MM.1S (cell line): Measurements from ENCODE around the gene PRUNE2.

Source experiments
- DNase-seq: peaks from one replicate; pipeline ENCODE4 v3.0.0-alpha.2; 2015
- H2AFZ ChIP-seq: fragments of 300-600 bp; sonication (generic); 2 replicates; pipeline ENCODE4 v1.6.0; 2016; ENCODE audit warnings: antibody characterized with exemption, low read length
- H3F3A ChIP-seq: fragments of 300-600 bp; sonication (generic); 2 replicates; pipeline ENCODE4 v1.6.1; 2016; ENCODE audit warnings: mild to moderate bottlenecking, antibody characterized with exemption, low read length, moderate library complexity, mixed read lengths; ENCODE audit not compliant: insufficient read depth
- H3K27ac ChIP-seq: fragments of 300-600 bp; sonication (generic); 2 replicates; pipeline ENCODE4 v1.5.1; 2016; ENCODE audit warnings: mild to moderate bottlenecking, low read length
- H3K27me3 ChIP-seq: fragments of 300-600 bp; sonication (generic); replicated peaks from 2 replicates; pipeline ENCODE4 v1.6.0; 2016; ENCODE audit warnings: low read length; ENCODE audit not compliant: insufficient read depth
- H3K36me3 ChIP-seq: fragments of 300-600 bp; sonication (generic); replicated peaks from 2 replicates; pipeline ENCODE4 v1.6.1; 2016; ENCODE audit warnings: mild to moderate bottlenecking, low read length, mixed read lengths; ENCODE audit not compliant: insufficient read depth
- H3K4me1 ChIP-seq: fragments of 300-600 bp; sonication (generic); 2 replicates; pipeline ENCODE4 v1.6.1; 2016; ENCODE audit warnings: low read length, mixed read lengths
- H3K4me2 ChIP-seq: fragments of 300-600 bp; sonication (generic); 2 replicates; pipeline ENCODE4 v1.6.0; 2016; ENCODE audit warnings: low read depth, low read length
- H3K4me3 ChIP-seq: fragments of 300-600 bp; sonication (generic); 2 replicates; pipeline ENCODE4 v1.5.1; 2016; ENCODE audit warnings: low read length, mixed read lengths
- H3K79me2 ChIP-seq: fragments of 300-600 bp; sonication (generic); 2 replicates; pipeline ENCODE4 v1.6.1; 2016; ENCODE audit warnings: mixed run types, low read length, mixed read lengths
- H3K9ac ChIP-seq: fragments of 300-600 bp; sonication (generic); 2 replicates; pipeline ENCODE4 v1.6.1; 2016; ENCODE audit warnings: low read length, mixed read lengths
- H3K9me2 ChIP-seq: fragments of 300-600 bp; sonication (generic); replicated peaks from 2 replicates; pipeline ENCODE4 v1.6.1; 2016; ENCODE audit warnings: mild to moderate bottlenecking, low read length, mixed read lengths; ENCODE audit not compliant: insufficient read depth
- H3K9me3 ChIP-seq: fragments of 300-600 bp; sonication (generic); replicated peaks from 2 replicates; pipeline ENCODE4 v1.6.1; 2016; ENCODE audit warnings: mild to moderate bottlenecking, low read length, mixed read lengths; ENCODE audit not compliant: insufficient read depth
- H4K20me1 ChIP-seq: fragments of 300-600 bp; sonication (generic); 2 replicates; pipeline ENCODE4 v1.6.1; 2016; ENCODE audit warnings: mild to moderate bottlenecking, low read length, moderate library complexity, mixed read lengths; ENCODE audit not compliant: insufficient read depth
- EZH2 ChIP-seq: fragments of 300-600 bp; sonication (generic); optimal IDR thresholded peaks from 2 replicates; pipeline ENCODE3; 2017; ENCODE audit warnings: low read depth, mild to moderate bottlenecking, antibody characterized with exemption, low read length, mixed read lengths
- EZH2phosphoT487 ChIP-seq: fragments of 300-600 bp; sonication (generic); IDR thresholded peaks from 2 replicates; pipeline ENCODE4 v1.6.1; 2018; ENCODE audit warnings: antibody characterized with exemption, low read length
- TF ChIP-seq, protein P1 (sequence below): fragments of 300-600 bp; sonication (generic); IDR thresholded peaks from 2 replicates; pipeline ENCODE4 v1.5.1; 2016; ENCODE audit warnings: antibody characterized with exemption, low read length, mixed read lengths

The PRUNE2 gene

DNA sequence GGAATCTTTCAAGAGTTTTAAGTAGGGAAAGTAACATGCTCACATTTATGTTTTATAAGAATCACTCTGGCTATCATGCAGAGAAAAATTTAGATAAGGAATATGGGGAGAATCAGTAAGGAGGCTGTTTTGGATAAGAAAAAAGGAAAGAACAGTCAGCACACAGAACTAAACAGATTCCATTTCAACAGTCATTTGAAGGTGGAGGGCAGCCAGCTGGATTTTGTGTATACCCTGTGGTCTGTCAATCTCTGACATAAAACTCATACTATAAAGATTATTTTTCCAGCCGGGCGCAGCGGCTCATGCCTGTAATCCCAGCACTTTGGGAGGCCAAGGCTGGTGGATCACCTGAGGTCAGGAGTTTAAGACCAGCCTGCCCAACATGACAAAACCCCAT is 77.5 kb downstream of the PRUNE2 start:
- Histone ChIP-seq H3F3A (no peaks in the 10 kb centered on the region), H3K4me3 (no peak overlapping the region), H3K79me2 (no peaks in the 10 kb centered on the region), H3K9ac (no peak overlapping the region), H2AFZ (no peak overlapping the region), H3K4me2 (no peak overlapping the region), H3K27ac (no peak overlapping the region), H3K27me3 (no peaks in the 10 kb centered on the region), H3K36me3 (no peaks in the 10 kb centered on the region), H3K9me3 (no peaks in the 10 kb centered on the region), H3K9me2 (no peaks in the 10 kb centered on the region), H3K4me1 (no peaks in the 10 kb centered on the region), H4K20me1 (no peaks in the 10 kb centered on the region)
- no peak for TF ChIP-seq EZH2phosphoT487
- TF ChIP-seq EZH2, result no peak
- TF ChIP-seq, protein P1, sequence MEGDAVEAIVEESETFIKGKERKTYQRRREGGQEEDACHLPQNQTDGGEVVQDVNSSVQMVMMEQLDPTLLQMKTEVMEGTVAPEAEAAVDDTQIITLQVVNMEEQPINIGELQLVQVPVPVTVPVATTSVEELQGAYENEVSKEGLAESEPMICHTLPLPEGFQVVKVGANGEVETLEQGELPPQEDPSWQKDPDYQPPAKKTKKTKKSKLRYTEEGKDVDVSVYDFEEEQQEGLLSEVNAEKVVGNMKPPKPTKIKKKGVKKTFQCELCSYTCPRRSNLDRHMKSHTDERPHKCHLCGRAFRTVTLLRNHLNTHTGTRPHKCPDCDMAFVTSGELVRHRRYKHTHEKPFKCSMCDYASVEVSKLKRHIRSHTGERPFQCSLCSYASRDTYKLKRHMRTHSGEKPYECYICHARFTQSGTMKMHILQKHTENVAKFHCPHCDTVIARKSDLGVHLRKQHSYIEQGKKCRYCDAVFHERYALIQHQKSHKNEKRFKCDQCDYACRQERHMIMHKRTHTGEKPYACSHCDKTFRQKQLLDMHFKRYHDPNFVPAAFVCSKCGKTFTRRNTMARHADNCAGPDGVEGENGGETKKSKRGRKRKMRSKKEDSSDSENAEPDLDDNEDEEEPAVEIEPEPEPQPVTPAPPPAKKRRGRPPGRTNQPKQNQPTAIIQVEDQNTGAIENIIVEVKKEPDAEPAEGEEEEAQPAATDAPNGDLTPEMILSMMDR, result no peak
- DNase-seq, result no peak

DNA sequence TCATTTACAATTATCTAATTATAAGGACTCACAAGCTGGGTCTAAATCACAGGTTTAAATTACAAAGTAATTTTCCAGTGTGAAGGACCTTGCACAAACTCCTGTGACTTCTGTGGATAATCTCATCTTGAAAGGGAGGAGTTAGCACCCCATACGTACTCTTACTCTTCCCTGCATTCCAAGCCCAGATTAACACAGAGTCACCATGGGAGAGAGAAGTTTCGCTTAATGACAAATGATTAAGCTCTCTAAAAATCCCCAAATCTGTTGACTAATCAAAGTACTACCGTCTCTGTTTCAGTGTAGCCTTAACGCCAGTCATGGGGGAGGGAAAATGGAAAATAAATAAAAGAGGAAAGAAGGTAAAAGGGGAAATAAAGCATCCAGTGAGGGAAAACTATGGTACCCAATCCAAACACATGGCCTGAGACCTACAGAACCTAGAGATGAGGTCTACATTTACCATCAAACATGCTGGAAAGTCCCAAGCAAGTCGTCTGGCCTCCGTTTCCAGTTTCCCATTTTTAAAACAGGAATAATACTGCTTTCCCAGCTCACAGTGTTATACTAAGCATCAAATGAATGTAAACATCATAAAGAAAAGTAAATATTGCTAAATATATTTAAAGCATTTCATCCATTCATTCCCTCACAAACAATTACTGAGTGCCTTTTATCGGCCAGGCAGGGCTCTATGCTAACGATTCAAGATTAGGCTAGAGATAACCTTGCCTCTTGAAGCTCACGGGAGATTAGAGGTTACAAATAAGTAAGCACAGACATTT is 78.4 kb downstream of the PRUNE2 start:
- H3K4me2 ChIP-seq, result no peak overlapping the region
- H4K20me1 ChIP-seq, result no peaks in the 10 kb centered on the region
- H2AFZ ChIP-seq, result no peak overlapping the region
- H3K79me2 ChIP-seq, result no peaks in the 10 kb centered on the region
- H3K9ac ChIP-seq, result no peak overlapping the region
- no peaks in the 10 kb centered on the region for H3K4me1 ChIP-seq
- H3K4me3 ChIP-seq, result no peak overlapping the region
- H3K9me2 ChIP-seq, result no peaks in the 10 kb centered on the region
- no peaks in the 10 kb centered on the region for H3K9me3 ChIP-seq
- TF ChIP-seq, protein P1, result no peak
- TF ChIP-seq EZH2, result no peak
- no peak for TF ChIP-seq EZH2phosphoT487
- no peaks in the 10 kb centered on the region for H3K27me3 ChIP-seq
- H3F3A ChIP-seq, result no peaks in the 10 kb centered on the region
- H3K27ac ChIP-seq, result no peak overlapping the region
- H3K36me3 ChIP-seq, result no peaks in the 10 kb centered on the region
- no peak for DNase-seq

DNA sequence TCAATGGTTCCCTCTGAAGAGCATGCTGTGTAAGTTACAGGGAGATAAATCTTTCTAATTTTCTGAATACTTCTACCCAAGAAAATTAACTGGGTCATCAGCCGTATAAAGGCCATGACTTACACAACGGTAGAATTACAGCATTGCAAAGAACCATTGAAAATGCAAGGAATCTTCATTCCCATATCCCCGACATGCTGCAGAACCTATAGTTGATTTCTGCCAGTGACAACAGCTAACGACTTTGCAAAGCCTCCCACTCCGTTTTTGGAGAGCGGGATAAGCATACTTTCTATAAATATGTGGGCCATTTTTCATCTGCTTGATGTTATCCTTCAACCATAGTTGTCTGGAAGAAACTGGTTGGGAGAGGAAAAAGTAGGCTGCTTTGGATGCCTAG is 85.5 kb downstream of the PRUNE2 start:
- H3K4me1 ChIP-seq, result no peaks in the 10 kb centered on the region
- no peak overlapping the region for H3K9ac ChIP-seq
- H3K4me2 ChIP-seq, result no peak overlapping the region
- no peak overlapping the region for H2AFZ ChIP-seq
- no peak overlapping the region for H3K4me3 ChIP-seq
- H3F3A ChIP-seq, result no peaks in the 10 kb centered on the region
- no peak overlapping the region for H3K27ac ChIP-seq
- no peaks in the 10 kb centered on the region for H3K79me2 ChIP-seq
- TF ChIP-seq EZH2phosphoT487, result no peak
- no peak for TF ChIP-seq EZH2
- TF ChIP-seq, protein P1, result no peak
- H3K36me3 ChIP-seq, result no peaks in the 10 kb centered on the region
- DNase-seq, result no peak
- no peaks in the 10 kb centered on the region for H4K20me1 ChIP-seq
- H3K27me3 ChIP-seq, result no peaks in the 10 kb centered on the region
- H3K9me3 ChIP-seq, result no peaks in the 10 kb centered on the region
- H3K9me2 ChIP-seq, result no peaks in the 10 kb centered on the region
